Breast epithelium (tissue), 4 donors: ENCODE results near the gene NUBP1. TPM values are rescaled to one million over a fixed set of nuclear protein-coding genes. Genes with fewer than 3 reads are reported as not detected.

Experiments used
- DNase-seq, 2 donors: peaks; one replicate each; pipeline ENCODE4 v3.0.0-alpha.2; 2019; ENCODE audit warnings: low spot score in 2 of 2
- H3K27ac ChIP-seq, 2 donors: fragments of 200-600 bp; sonication (generic) in 1 of 2; one replicate each; pipeline ENCODE4 v1.5.1; 2016 to 2019; ENCODE audit warnings: mild to moderate bottlenecking in 1 of 2
- H3K27me3 ChIP-seq, 2 donors: fragments of 200-600 bp; sonication (generic) in 1 of 2; one replicate each; pipeline versions ENCODE4 v1.5.1 to v1.6.0; 2017 to 2019; ENCODE audit warnings: control low read depth in 1 of 2, mild to moderate bottlenecking in 1 of 2
- H3K36me3 ChIP-seq: fragments of 200-600 bp; one replicate; pipeline ENCODE4 v1.5.1; 2019
- H3K4me1 ChIP-seq, 2 donors: fragments of 200-600 bp; sonication (generic); one replicate each; pipeline ENCODE4 v1.5.1; 2016 to 2019; ENCODE audit warnings: control low read depth in 1 of 2
- H3K4me3 ChIP-seq, 3 donors: fragments of 200-600 bp; sonication (generic); 1 replicate in 2 of 3; 2 replicates in 1 of 3; pipeline ENCODE4 v1.5.1; 2016 to 2019; ENCODE audit warnings: mild to moderate bottlenecking in 3 of 3, moderate library complexity in 2 of 3
- H3K9me3 ChIP-seq, 2 donors: fragments of 200-600 bp; sonication (generic) in 1 of 2; one replicate each; pipeline ENCODE4 v1.5.1; 2016 to 2019; ENCODE audit warnings: control low read depth in 1 of 2
- POLR2A ChIP-seq: fragments of 450-650 bp; IDR thresholded peaks from one replicate; pipeline ENCODE4 v1.6.1; 2016; ENCODE audit warnings: antibody characterized with exemption, mild to moderate bottlenecking, moderate library complexity
- POLR2AphosphoS5 ChIP-seq, 3 donors: sonication (generic); formaldehyde crosslinking; IDR thresholded peaks; one replicate each; pipeline ENCODE4 v1.6.1; 2017; ENCODE audit warnings: antibody characterized with exemption in 3 of 3
- intact Hi-C: fragments of 100-400 bp; cut with DNase I; formaldehyde crosslinking; loops from one replicate; pipeline ENCODE4 v1.15.1; 2023; ENCODE audit warnings: low total_unique reads
- total RNA-seq, 3 donors: library from RNA; depleted of rRNA; stranded (reverse); fragments of >200 nt; gene quantifications; one replicate each; pipeline ENCODE4 v1.1.0, GENCODE V29; 2016
- TF ChIP-seq, protein P1 (sequence below), 3 donors: fragments of 450-650 bp; IDR thresholded peaks; one replicate each; pipeline ENCODE4 v1.5.1; 2016 to 2017; ENCODE audit warnings: antibody characterized with exemption in 3 of 3, mild to moderate bottlenecking in 3 of 3, moderate library complexity in 3 of 3

Gene NUBP1
- total RNA-seq, 3 donors from 2014 or later: 19.7 to 32.1 (median 28.8) TPM

- Histone ChIP-seq H3K4me1 (no peaks in the 10 kb centered on the region), H3K27me3 (no peaks in the 10 kb centered on the region), H3K9me3 (no peaks in the 10 kb centered on the region), H3K4me3 (no peak overlapping the region), H3K27ac (no peak overlapping the region), H3K36me3 (no peaks in the 10 kb centered on the region)
- intact Hi-C loops: no loop called here
- DNase-seq: no peak
- TF ChIP-seq, protein P1, sequence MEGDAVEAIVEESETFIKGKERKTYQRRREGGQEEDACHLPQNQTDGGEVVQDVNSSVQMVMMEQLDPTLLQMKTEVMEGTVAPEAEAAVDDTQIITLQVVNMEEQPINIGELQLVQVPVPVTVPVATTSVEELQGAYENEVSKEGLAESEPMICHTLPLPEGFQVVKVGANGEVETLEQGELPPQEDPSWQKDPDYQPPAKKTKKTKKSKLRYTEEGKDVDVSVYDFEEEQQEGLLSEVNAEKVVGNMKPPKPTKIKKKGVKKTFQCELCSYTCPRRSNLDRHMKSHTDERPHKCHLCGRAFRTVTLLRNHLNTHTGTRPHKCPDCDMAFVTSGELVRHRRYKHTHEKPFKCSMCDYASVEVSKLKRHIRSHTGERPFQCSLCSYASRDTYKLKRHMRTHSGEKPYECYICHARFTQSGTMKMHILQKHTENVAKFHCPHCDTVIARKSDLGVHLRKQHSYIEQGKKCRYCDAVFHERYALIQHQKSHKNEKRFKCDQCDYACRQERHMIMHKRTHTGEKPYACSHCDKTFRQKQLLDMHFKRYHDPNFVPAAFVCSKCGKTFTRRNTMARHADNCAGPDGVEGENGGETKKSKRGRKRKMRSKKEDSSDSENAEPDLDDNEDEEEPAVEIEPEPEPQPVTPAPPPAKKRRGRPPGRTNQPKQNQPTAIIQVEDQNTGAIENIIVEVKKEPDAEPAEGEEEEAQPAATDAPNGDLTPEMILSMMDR (IDR thresholded peaks at IDR 0.05): no peak
- TF ChIP-seq POLR2A (no peak), POLR2AphosphoS5 (IDR thresholded peaks at IDR 0.05) (no peak)
Measured at GRCh38 chr16:10708969-10709368, 34.7 kb upstream of the NUBP1 start.

DNA sequence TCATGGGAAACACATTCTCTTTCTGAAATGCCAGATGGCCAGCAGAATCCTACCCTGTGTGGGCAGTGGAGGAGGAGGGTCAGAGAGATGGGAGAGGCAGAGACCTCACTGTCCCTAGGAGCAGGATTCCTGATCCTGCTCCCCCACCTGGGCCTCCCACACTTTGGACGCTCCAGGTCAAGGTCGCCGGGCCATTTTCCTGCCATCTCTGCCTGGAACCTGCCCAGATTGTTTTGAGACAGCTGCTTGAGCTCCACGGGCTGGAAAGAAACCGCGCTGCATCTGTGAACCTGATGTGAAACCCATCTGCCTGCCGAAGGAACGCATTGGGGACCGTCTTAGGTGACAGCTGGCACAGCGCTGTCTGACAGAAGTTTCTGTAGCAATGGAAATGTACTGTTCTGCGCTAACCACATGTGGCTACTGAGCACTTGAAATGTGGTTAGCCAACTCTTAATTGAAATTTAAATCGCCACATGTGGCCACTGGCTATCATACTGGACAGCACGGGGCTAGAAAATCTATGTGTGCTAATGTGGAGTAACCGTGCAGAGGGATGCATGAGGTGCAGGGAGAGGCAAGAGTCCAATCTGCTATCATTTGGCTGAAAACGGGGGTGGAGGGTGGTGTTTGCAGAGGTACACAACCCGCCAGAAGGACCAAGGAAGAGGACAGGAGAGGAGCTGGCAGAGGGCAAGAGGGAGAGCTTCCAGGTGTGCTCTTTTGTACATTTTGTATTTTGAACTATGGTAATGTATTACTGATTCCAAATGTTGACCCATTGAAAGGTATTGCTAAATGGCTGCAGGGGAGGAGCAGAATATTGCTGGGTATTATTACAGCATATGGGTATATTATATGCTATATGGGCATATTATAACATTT is 15.4 kb upstream of the NUBP1 start:
- Histone ChIP-seq H3K4me3 (no peak overlapping the region), H3K27ac (no peak overlapping the region), H3K9me3 (no peaks in the 10 kb centered on the region), H3K36me3 (no peaks in the 10 kb centered on the region), H3K27me3 (no peaks in the 10 kb centered on the region), H3K4me1 (no peaks in the 10 kb centered on the region)
- intact Hi-C loops: no loop called here
- DNase-seq: no peak
- TF ChIP-seq POLR2A (no peak), POLR2AphosphoS5 (IDR thresholded peaks at IDR 0.05) (no peak)
- TF ChIP-seq, protein P1 (IDR thresholded peaks at IDR 0.05): no peak

GRCh38 chr16:10729104-10730048 is 14.3 kb upstream of the NUBP1 start:
- intact Hi-C loops: no loop called here
- TF ChIP-seq POLR2AphosphoS5 (IDR thresholded peaks at IDR 0.05): peak in 1 of 3 donors; percentile 17
- no peak for TF ChIP-seq POLR2A
- Histone ChIP-seq H3K9me3 (no peaks in the 10 kb centered on the region), H3K27me3 (no peaks in the 10 kb centered on the region), H3K4me3 (no peak overlapping the region), H3K27ac (no peak overlapping the region), H3K4me1 (no peaks in the 10 kb centered on the region), H3K36me3 (no peaks in the 10 kb centered on the region)
- DNase-seq: peak; percentile 57 to 71

GRCh38 chr16:10731790-10732189 is 11.9 kb upstream of the NUBP1 start:
- Histone ChIP-seq H3K4me1 (no peaks in the 10 kb centered on the region), H3K36me3 (no peaks in the 10 kb centered on the region), H3K27me3 (no peaks in the 10 kb centered on the region), H3K9me3 (no peaks in the 10 kb centered on the region), H3K27ac (no peak overlapping the region), H3K4me3 (no peak overlapping the region)
- intact Hi-C loops: no loop called here
- TF ChIP-seq, protein P1 (IDR thresholded peaks at IDR 0.05): no peak
- TF ChIP-seq POLR2A: no peak
- DNase-seq: no peak

DNA sequence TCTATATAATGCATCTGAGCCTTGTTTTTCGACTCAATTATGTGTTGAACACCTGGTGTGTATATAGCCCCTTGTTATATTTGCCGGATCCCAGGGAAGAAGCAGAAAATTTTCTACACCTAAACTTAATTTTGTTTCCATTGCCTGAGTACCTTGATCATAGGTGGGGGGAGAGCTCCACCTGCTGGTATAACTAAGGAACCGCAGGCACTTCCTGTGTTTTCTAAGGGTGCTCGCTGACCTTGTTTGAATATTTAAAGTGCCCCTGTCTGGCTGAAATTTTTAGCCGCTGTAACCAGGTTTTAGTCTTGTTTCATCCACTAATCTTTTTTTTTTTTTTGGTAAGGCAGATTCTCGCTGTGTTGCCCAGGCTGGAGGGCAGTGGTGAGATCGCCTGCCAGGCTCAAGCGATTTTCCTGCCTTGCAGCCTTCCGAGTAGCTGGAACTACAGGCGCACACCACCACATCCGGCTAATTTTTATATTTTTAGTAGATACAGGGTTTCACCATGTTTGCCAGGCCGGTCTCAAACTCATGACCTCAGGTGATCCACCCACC is 6.5 kb upstream of the NUBP1 start:
- peak in 1 of 2 donors; percentile 53 for DNase-seq
- TF ChIP-seq, protein P1 (IDR thresholded peaks at IDR 0.05): peak; percentile 92 to 96 (median 95)
- no peak for TF ChIP-seq POLR2AphosphoS5 (IDR thresholded peaks at IDR 0.05)
- TF ChIP-seq POLR2A: no peak
- no peak overlapping the region for H3K4me3 ChIP-seq

More for the DNA sequence above, 6.5 kb upstream of the NUBP1 start:
- intact Hi-C loops: loop anchor here (5.0 kb wide), 1 partner anchor 225 kb away; no protein-coding TSS in a partner anchor
- Histone ChIP-seq H3K27ac (peak overlapping the region in 1 of 2 donors; percentile 65), H3K9me3 (no peaks in the 10 kb centered on the region), H3K36me3 (no peaks in the 10 kb centered on the region), H3K4me1 (no peaks in the 10 kb centered on the region), H3K27me3 (no peaks in the 10 kb centered on the region)
